ENCODE results near the gene CAPZA2. TPM values are rescaled to one million over a fixed set of nuclear protein-coding genes. Genes with fewer than 3 reads are reported as not detected.

CAPZA2 gene
- total RNA-seq, 4 donors from 2014 or later, result 53.7 to 64.9 (median 59.6) TPM

DNA sequence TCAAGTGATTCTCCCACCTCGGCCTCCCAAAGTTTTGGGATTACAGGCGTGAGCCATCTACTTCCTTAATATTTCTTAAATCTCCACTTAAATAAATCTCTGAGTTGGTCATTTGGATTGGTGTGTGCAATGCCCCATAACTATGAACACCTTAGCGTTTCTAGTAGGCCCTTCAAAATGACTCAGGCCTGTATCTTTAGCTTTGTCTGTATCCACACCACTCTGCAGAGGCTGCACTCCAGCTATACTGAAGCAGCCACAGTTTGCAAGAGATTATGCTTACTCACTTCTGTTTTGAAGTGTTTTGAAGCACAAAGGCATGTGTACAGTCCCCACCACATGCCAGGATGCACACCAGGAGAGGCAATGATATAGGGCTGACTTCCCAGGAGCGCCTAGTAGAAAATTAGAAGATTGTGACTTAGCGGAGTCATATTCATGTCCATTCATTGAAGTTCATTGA is 88.5 kb downstream of the CAPZA2 start:
- no peaks in the 10 kb centered on the region for H3K9me3 ChIP-seq
- no peak overlapping the region for H3K27ac ChIP-seq
- no peak for DNase-seq (ENCODE audit: low spot score in 2 of 2)
- 95% methylated on average over 5 of the region's 5 CpGs for WGBS
- H3K4me3 ChIP-seq, result no peak overlapping the region
- no peak for TF ChIP-seq POLR2A (IDR thresholded peaks at IDR 0.05)
- TF ChIP-seq, protein P1, sequence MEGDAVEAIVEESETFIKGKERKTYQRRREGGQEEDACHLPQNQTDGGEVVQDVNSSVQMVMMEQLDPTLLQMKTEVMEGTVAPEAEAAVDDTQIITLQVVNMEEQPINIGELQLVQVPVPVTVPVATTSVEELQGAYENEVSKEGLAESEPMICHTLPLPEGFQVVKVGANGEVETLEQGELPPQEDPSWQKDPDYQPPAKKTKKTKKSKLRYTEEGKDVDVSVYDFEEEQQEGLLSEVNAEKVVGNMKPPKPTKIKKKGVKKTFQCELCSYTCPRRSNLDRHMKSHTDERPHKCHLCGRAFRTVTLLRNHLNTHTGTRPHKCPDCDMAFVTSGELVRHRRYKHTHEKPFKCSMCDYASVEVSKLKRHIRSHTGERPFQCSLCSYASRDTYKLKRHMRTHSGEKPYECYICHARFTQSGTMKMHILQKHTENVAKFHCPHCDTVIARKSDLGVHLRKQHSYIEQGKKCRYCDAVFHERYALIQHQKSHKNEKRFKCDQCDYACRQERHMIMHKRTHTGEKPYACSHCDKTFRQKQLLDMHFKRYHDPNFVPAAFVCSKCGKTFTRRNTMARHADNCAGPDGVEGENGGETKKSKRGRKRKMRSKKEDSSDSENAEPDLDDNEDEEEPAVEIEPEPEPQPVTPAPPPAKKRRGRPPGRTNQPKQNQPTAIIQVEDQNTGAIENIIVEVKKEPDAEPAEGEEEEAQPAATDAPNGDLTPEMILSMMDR (IDR thresholded peaks at IDR 0.05), result no peak
- TF ChIP-seq POLR2AphosphoS5 (IDR thresholded peaks at IDR 0.05), result no peak
- TF ChIP-seq EP300 (IDR thresholded peaks at IDR 0.05), result no peak
- no peaks in the 10 kb centered on the region for H3K36me3 ChIP-seq
- no peaks in the 10 kb centered on the region for H3K27me3 ChIP-seq
- peaks cover 23% of the 10 kb centered on the region for H3K4me1 ChIP-seq

DNA sequence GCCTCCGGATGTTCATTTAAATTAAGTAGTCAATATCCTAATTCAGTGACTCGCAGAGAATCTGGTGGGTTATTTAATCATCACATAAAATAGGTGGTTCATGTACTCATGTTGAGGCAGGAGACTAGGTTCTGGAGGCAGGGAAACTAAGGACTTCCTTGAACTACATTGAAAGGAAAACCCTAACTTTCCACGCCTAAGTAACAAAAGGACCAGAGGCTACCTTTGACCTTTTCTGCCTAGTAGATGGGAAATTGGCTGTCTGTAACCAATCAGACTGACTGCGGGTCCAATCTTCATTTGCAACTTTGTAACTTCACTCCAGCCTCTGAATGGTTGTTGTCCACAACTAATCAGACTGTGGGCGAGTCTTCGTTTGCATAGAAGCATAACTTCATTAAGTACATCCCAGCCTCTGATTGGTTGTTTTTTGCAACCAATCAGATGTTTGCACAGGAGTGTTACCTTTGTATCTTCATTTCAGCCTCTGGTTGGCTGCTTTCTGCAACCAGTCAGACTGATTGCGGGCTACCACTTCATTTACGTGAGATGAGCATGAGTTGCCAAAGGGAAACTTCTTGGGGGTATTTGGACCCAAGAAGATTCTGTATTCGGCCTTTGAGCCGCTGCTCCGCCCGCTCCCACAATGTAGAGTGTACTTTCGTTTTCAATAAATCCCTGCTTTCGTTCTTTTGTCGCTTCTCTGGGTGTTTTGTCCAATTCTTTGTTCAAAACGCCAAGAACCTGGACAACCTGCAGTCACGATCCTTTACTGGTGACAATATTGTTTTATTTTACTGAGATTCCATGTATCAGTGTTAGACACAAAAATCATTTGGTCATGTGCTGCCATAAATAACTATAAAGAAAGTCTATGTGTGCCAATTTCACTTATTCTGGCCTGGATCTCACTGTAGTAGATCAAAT is 89.2 kb downstream of the CAPZA2 start:
- 92% methylated on average over 17 of the region's 17 CpGs for WGBS
- Histone ChIP-seq H3K4me1 (peaks cover 30% of the 10 kb centered on the region), H3K9me3 (no peaks in the 10 kb centered on the region), H3K4me3 (no peak overlapping the region), H3K27me3 (no peaks in the 10 kb centered on the region), H3K36me3 (no peaks in the 10 kb centered on the region), H3K27ac (no peak overlapping the region)
- TF ChIP-seq EP300 (IDR thresholded peaks at IDR 0.05) (no peak), POLR2AphosphoS5 (IDR thresholded peaks at IDR 0.05) (no peak), POLR2A (IDR thresholded peaks at IDR 0.05) (no peak)
- TF ChIP-seq, protein P1 (IDR thresholded peaks at IDR 0.05), result no peak
- DNase-seq (ENCODE audit: low spot score in 2 of 2), result no peak

DNA sequence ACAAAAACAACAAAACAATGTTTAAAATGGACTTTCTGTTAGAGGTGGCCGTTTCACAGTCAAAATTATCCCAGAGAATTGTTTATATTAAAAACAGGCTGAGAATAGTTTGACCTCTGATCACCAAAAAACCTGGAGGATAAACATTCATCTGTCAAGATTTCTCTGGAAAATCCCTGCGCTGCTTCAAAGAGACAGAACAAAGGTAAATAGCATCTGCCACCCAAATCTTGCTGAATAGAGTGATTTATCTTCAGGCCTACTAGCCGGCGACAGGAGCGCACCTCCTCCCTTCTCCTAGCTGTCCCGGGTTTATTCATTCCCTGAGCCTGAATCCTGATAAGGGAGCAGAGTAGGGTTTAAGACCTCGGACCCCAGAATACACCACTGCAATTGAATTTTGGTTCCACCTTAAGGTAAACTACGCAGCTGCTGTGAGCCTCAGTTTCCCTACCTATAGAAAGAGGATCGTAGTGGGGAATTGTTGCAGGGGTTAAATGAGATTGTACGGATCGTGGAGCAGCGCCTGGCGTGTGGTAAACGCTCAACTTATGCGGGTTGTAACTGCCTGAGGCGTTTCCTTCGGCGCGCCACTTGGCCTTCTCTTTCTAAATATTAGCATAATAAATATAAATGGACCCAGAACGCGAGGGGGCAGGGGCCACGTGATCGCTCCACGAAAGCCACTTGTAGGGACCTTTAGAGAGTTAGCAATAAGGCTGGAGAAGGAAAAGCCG is 90.4 kb downstream of the CAPZA2 start:
- peak; percentile 85 to 86 for DNase-seq (ENCODE audit: low spot score in 2 of 2)
- TF ChIP-seq POLR2A (IDR thresholded peaks at IDR 0.05) (no peak), POLR2AphosphoS5 (IDR thresholded peaks at IDR 0.05) (no peak), EP300 (IDR thresholded peaks at IDR 0.05) (no peak)
- TF ChIP-seq, protein P1 (IDR thresholded peaks at IDR 0.05), result no peak
- Histone ChIP-seq H3K27ac (peak overlapping the region; percentile 94), H3K9me3 (no peaks in the 10 kb centered on the region), H3K27me3 (no peaks in the 10 kb centered on the region), H3K4me3 (peak overlapping the region; percentile 66), H3K36me3 (no peaks in the 10 kb centered on the region), H3K4me1 (peaks cover 32% of the 10 kb centered on the region)
- WGBS, result 4% methylated on average over 23 of the region's 25 CpGs

DNA sequence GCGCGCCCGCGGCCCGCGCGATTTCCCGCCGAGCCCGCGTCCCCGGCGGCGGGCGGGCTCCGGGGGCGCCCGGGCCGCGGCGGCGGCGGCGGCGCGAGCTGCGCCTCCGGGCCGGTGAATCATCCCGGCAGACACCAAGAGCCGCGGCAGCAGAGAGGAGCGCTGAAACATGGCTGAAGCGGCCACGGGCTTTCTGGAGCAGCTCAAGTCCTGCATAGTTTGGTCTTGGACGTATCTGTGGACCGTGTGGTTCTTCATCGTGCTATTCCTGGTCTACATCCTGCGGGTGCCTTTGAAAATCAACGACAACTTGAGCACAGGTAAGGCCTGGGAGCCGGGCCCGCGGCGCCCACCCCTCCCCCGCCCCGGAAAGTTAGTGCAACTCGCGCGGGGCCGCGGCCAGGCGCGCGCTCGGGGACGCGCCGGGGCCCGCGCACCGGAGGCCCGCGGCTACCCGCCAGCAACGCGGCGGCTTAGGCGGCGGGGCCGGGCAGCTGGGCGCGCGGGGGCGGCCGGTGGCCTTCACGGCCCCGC is 91.1 kb downstream of the CAPZA2 start, which contains the start of gene ST7:
Gene ST7, plus strand, starts transcription at position 130 of the 534 bp plus-strand sequence. Its CDS starts 40 bp downstream, at position 170.
- Histone ChIP-seq H3K4me1 (peaks cover 32% of the 10 kb centered on the region), H3K9me3 (no peaks in the 10 kb centered on the region), H3K27me3 (no peaks in the 10 kb centered on the region), H3K27ac (peak within 1 kb of the TSS; percentile 94), H3K36me3 (no peaks in the 10 kb centered on the region), H3K4me3 (peak within 1 kb of the TSS; percentile 66)
- WGBS, result 0% methylated on average over 26 of the region's 77 CpGs
- no peak for TF ChIP-seq POLR2AphosphoS5 (IDR thresholded peaks at IDR 0.05)
- TF ChIP-seq EP300 (IDR thresholded peaks at IDR 0.05), result no peak
- TF ChIP-seq, protein P1 (IDR thresholded peaks at IDR 0.05), result no peak
- no peak for TF ChIP-seq POLR2A (IDR thresholded peaks at IDR 0.05)
- no peak for DNase-seq (ENCODE audit: low spot score in 2 of 2)

Measured in suprapubic skin (tissue), 4 donors.